NT2/D1 (cell line): ENCODE results near the gene TREH.

ENCODE experiments used
- DNase-seq: peaks from one replicate; pipeline ENCODE4 v3.0.0-alpha.2; 2011; ENCODE audit warnings: low read depth, low spot score
- H3K27me3 ChIP-seq: 2 replicates; pipeline ENCODE4 v1.6.0; 2011; ENCODE audit warnings: mild to moderate bottlenecking; ENCODE audit not compliant: insufficient read length, insufficient read depth
- H3K36me3 ChIP-seq: 2 replicates; pipeline ENCODE4 v1.6.1; 2011; ENCODE audit warnings: mild to moderate bottlenecking, low read length, mixed read lengths; ENCODE audit not compliant: insufficient read depth, insufficient read length
- H3K4me1 ChIP-seq: 2 replicates; pipeline ENCODE4 v1.5.1; 2011; ENCODE audit not compliant: insufficient read depth, insufficient read length
- H3K4me3 ChIP-seq: 2 replicates; pipeline ENCODE4 v1.5.1; 2011; ENCODE audit warnings: low read depth; ENCODE audit not compliant: insufficient read length
- H3K9ac ChIP-seq: 2 replicates; pipeline ENCODE4 v1.6.0; 2011; ENCODE audit warnings: low read depth; ENCODE audit not compliant: insufficient read length
- H3K9me3 ChIP-seq: 2 replicates; pipeline ENCODE4 v1.5.1; 2011; ENCODE audit warnings: mild to moderate bottlenecking, low read length; ENCODE audit not compliant: insufficient read depth
- SUZ12 ChIP-seq: IDR thresholded peaks from 2 replicates; pipeline ENCODE4 v1.6.1; 2011; ENCODE audit not compliant: insufficient read length, insufficient read depth; ENCODE audit errors: extremely low read depth
- YY1 ChIP-seq: IDR thresholded peaks from 2 replicates; pipeline ENCODE4 v1.6.1; 2011; ENCODE audit not compliant: insufficient read length, insufficient read depth
- ZNF274 ChIP-seq: IDR thresholded peaks from 2 replicates; pipeline ENCODE4 v1.6.1; 2011; ENCODE audit warnings: mild to moderate bottlenecking, low read depth, low read length

Gene TREH

DNA sequence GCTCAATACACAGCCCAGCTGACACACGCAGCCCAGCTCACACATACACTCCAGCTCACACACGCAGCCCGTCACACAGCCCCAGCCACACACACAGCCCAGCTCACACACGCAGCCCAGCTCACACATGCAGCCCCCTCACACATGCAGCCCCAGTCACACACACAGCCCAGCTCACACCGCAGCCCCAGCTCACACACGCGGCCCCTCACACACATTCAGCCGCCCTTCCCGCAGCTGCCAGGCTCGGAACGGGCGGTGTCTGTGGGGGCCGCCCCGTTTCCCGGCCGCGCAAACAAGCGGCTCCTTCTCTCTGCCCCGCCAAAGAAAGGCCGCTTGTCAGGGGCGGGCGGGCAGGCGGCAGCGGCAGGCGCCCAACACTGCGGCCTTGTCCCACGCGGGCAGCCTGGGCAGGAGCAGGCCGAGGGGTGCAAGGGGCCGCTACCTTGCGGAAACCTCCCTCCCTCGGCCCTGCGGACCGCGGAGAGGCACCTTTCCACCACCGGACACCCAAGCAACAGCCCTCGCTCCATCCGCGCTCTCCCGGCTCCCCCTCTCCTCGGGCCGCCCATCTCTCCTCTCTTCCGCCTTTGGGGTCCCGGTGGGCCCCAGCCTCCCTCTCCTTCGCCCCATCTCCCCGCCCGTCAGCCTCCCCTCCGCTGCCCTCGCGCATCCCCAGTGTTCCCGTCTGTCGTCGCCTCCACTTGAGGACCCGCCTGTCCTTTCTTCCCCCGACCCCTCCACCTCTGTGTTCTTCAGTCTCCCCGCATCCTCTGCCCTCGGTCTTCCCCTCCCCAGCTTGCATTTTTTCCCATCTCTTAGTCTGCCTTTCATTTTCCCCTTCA, 69.8 kb downstream of the TREH start:
- H3K4me1 ChIP-seq: peaks cover 37% of the 10 kb centered on the region
- no peak for DNase-seq
- H3K9me3 ChIP-seq: no peaks in the 10 kb centered on the region
- peaks cover 3% of the 10 kb centered on the region for H3K36me3 ChIP-seq
- H3K9ac ChIP-seq: peak overlapping the region; percentile 64
- H3K4me3 ChIP-seq: peak overlapping the region; percentile 26
- H3K27me3 ChIP-seq: peaks cover 59% of the 10 kb centered on the region
- TF ChIP-seq ZNF274 (no peak), SUZ12 (peak; percentile 96)

DNA sequence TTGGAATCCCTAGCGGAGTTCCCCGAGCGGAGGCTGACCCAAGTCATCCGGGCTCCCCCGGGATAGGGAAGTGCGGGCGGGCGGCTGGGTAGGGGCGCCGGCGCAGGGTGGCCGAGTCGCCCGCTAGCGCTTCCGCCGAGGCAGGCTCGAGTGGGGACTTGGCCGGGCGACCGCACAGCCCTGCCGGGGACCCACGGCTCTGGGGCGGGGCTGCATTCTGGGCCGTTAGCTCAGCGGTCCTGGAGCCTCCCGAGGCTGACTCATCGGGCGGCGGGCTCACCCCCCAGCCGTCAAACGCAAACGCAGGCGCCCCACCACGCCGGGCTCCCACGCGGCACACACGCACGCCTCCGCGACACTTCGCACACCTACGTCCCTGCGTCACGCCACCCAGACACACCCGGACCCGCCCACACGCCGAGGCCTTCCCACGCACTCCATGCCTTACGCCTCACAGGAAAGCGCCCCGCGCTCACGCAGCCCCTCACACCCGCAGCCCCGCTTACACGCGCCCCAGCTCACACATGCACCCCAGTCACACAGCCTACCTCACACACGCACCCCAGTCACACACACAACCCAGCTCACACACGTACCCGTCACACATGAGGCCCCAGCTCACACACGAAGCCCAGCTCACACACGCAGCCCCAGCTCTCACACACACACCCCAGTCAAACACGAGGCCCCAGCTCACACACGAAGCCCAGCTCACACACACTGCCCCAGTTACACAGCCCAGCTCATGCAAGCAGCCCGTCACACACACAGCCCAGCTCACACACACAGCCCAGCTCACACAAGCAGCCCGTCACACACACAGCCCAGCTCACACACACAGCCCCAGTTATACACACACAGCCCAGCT, 70.9 kb downstream of the TREH start:
- Histone ChIP-seq H3K9ac (peak overlapping the region; percentile 64), H3K4me1 (peaks cover 32% of the 10 kb centered on the region), H3K27me3 (peaks cover 59% of the 10 kb centered on the region), H3K4me3 (peak overlapping the region; percentile 33), H3K9me3 (no peaks in the 10 kb centered on the region), H3K36me3 (no peaks in the 10 kb centered on the region)
- no peak for DNase-seq
- TF ChIP-seq YY1: no peak
- peak; percentile 80 for TF ChIP-seq SUZ12

DNA sequence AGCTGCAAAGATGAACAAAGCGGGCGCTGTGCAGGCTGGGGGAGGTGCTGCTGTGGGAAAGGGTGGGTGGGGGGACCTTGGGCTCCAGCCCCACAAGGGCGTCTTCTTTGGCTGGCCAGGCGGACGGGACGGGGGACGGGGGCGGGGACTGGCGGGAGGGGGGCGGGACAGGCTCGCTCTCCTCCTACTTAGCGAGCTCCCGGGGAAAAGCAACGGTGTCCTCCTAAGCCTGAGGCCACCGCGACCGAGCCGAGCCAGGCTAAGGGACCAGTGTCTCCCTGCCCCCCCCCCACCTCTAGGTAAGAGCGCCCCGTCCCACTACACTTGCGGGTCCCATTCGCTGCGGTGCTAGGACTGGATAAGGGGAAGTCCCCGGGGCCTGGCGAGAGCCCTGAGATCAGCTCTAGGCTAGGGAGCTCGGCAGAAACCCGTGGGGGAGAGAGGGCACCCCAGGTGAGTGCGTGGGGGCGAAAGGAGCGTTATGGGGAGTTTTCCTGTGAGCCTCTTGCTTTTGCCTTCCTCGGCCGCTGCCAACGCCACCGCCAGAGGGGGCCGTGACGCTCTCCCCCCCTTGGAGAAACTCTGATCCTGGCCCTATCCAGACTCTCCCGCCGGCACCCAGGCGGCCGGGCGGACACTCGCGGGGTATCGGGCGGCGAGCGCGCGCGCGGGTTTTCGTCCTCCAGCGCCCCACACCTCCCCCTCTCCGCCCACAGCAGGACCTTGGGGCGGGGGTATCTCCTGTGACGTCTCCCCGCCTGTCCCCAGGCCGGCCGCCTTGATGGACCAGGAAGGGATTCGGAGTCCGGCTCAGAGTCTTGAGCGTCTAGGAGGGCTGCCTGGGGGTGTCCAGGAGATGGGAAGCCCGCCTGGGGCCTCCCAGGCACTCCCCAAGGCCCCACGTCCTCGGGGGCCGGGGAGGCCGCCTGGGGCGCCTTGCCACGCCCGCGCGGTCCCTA, 71.8 kb downstream of the TREH start, which contains the start of gene PHLDB1:
Gene PHLDB1 (plus strand): TSS at position 215 of the 959 bp plus-strand sequence. CDS start 6,222 bp downstream, outside the sequence.
- Histone ChIP-seq H3K27me3 (peaks cover 59% of the 10 kb centered on the region), H3K9me3 (no peaks in the 10 kb centered on the region), H3K9ac (peak within 1 kb of the TSS; percentile 64), H3K4me3 (peak within 1 kb of the TSS; percentile 33), H3K4me1 (peaks cover 27% of the 10 kb centered on the region), H3K36me3 (peaks cover 6% of the 10 kb centered on the region)
- TF ChIP-seq YY1 (no peak), SUZ12 (no peak), ZNF274 (no peak)
- no peak for DNase-seq
